ENCODE measurements around the gene VSTM4. TPM values are rescaled to one million over a fixed set of nuclear protein-coding genes. Genes with fewer than 3 reads are reported as not detected.

VSTM4 gene
- total RNA-seq, 2 donors from 2014 or later, result 1.2 to 3.1 TPM

GRCh38 chr10:49034925-49035324 is 80.4 kb downstream of the VSTM4 start:
- Histone ChIP-seq H3K9ac (ENCODE audit: low read depth in 2 of 2, low read length in 2 of 2) (no peak overlapping the region), H3K27me3 (no peaks in the 10 kb centered on the region), H3K4me3 (no peak overlapping the region), H3K36me3 (no peaks in the 10 kb centered on the region), H3K4me1 (no peaks in the 10 kb centered on the region), H3K27ac (no peak overlapping the region), H3K9me3 (no peaks in the 10 kb centered on the region)
- intact Hi-C loops (cut with DNase I), result no loop called here
- DNase-seq, result no peak
- TF ChIP-seq CTCF (IDR thresholded peaks at IDR 0.05), result no peak

GRCh38 chr10:49033939-49034338 is 81.4 kb downstream of the VSTM4 start:
- H3K4me3 ChIP-seq, result no peak overlapping the region
- no peaks in the 10 kb centered on the region for H3K9me3 ChIP-seq
- H3K36me3 ChIP-seq, result no peaks in the 10 kb centered on the region
- no peaks in the 10 kb centered on the region for H3K27me3 ChIP-seq
- intact Hi-C loops (cut with DNase I), result no loop called here
- no peak overlapping the region for H3K9ac ChIP-seq (ENCODE audit: low read depth in 2 of 2, low read length in 2 of 2)
- TF ChIP-seq CTCF (IDR thresholded peaks at IDR 0.05), result no peak
- no peak for DNase-seq
- H3K4me1 ChIP-seq, result no peaks in the 10 kb centered on the region
- no peak overlapping the region for H3K27ac ChIP-seq

GRCh38 chr10:49029666-49030065 is 85.7 kb downstream of the VSTM4 start:
- H3K36me3 ChIP-seq, result no peaks in the 10 kb centered on the region
- no peak for TF ChIP-seq CTCF (IDR thresholded peaks at IDR 0.05)
- H3K9me3 ChIP-seq, result no peaks in the 10 kb centered on the region
- no peaks in the 10 kb centered on the region for H3K27me3 ChIP-seq
- intact Hi-C loops (cut with DNase I), result no loop called here
- no peak overlapping the region for H3K9ac ChIP-seq (ENCODE audit: low read depth in 2 of 2, low read length in 2 of 2)
- H3K4me1 ChIP-seq, result no peaks in the 10 kb centered on the region
- H3K4me3 ChIP-seq, result no peak overlapping the region
- DNase-seq, result no peak
- H3K27ac ChIP-seq, result no peak overlapping the region

GRCh38 chr10:49028639-49029038 is 86.7 kb downstream of the VSTM4 start:
- TF ChIP-seq CTCF (IDR thresholded peaks at IDR 0.05), result no peak
- intact Hi-C loops (cut with DNase I), result no loop called here

GRCh38 chr10:49025347-49025983 is 89.9 kb downstream of the VSTM4 start:
- H3K27ac ChIP-seq, result no peak overlapping the region
- H3K4me1 ChIP-seq, result no peaks in the 10 kb centered on the region
- TF ChIP-seq CTCF (IDR thresholded peaks at IDR 0.05), result no peak
- DNase-seq, result no peak
- no peaks in the 10 kb centered on the region for H3K27me3 ChIP-seq
- H3K36me3 ChIP-seq, result no peaks in the 10 kb centered on the region
- intact Hi-C loops (cut with DNase I), result no loop called here
- H3K9me3 ChIP-seq, result no peaks in the 10 kb centered on the region
- H3K4me3 ChIP-seq, result no peak overlapping the region
- H3K9ac ChIP-seq (ENCODE audit: low read depth in 2 of 2, low read length in 2 of 2), result no peak overlapping the region

More at GRCh38 chr10:49028639-49029038, 86.7 kb downstream of the VSTM4 start:
- no peak overlapping the region for H3K4me3 ChIP-seq
- no peak overlapping the region for H3K9ac ChIP-seq (ENCODE audit: low read depth in 2 of 2, low read length in 2 of 2)
- H3K27me3 ChIP-seq, result no peaks in the 10 kb centered on the region
- no peaks in the 10 kb centered on the region for H3K4me1 ChIP-seq
- no peak overlapping the region for H3K27ac ChIP-seq
- no peak for DNase-seq
- H3K36me3 ChIP-seq, result no peaks in the 10 kb centered on the region
- no peaks in the 10 kb centered on the region for H3K9me3 ChIP-seq
